KBM-7 (cell line): ENCODE results near the gene CADPS.

ENCODE experiments used
- DNase-seq: peaks from one replicate; pipeline ENCODE4 v3.0.0-alpha.2; 2015
- in situ Hi-C: fragments of 300-500 bp; cut with MboI; formaldehyde crosslinking; loops from 2 replicates; pipeline ENCODE4 v1.14.3; 2020; ENCODE audit warnings: low sequenced_read_pairs, low pct_unique_long_range_greater_than_20kb, mixed read lengths

The CADPS gene

GRCh38 chr3:62761711-62762110 is 113.5 kb downstream of the CADPS start:
- in situ Hi-C loops: no loop called here
- DNase-seq: no peak

GRCh38 chr3:62761311-62761710 is 113.9 kb downstream of the CADPS start:
- in situ Hi-C loops: no loop called here
- DNase-seq: no peak

DNA sequence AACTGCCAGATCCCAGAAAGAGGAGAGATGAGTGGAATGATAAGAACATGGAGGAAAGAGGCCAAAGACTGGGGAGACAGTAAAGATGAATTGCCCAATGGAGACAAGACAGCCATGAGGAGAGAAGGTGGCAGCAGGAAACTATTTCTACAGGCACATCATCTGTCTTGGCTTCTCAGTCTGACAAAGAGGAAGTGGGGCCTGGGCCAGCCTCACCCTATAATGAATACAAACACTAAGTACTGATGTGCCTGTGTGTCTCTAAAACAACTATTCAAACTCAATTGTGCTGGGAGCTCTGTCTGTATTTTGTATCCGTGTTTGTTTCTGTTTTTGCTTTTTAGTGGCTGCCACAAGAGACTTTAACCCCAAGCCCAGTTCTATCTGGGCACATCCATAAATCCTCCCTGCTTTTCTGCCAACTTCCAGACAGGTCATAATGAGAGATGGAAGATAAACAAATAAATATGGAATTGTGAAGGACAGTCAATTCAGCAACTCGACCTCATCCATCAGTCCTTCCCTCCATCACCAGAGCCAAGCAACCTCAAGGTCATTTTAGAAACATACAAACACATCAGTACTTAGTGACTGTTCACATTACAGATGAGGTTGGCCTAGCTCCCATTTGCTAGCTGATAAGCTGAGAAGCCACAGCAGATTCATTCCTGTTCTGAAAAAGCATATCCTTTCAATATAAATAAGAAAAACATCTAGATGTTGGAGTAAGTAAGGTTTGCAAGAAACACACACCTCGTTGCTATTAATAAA is 116.7 kb downstream of the CADPS start:
- no peak for DNase-seq
- in situ Hi-C loops: no loop called here

- in situ Hi-C loops: no loop called here
- DNase-seq: no peak
These were observed 118.2 kb downstream of the CADPS start for GRCh38 chr3:62757045-62757444.

DNA sequence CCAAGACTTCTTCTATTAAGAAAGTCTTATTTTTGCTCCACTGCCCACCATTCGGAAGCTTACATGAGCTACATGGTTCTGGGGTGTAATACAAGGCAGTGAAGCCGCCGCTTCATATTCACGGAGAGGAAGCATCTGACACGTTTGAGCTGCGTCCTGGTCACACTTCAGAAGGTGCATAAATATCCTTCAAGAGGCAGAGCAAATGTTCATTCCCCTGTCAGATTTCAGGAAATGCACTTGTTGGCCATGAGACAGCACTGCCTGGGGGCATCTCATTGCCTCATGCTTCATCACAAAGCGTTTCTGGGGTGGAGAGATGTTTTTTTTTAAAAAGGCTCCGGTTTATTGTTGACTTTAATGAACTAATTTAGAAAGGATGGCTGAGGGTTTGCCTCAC is 119.9 kb downstream of the CADPS start:
- in situ Hi-C loops: no loop called here
- no peak for DNase-seq

DNA sequence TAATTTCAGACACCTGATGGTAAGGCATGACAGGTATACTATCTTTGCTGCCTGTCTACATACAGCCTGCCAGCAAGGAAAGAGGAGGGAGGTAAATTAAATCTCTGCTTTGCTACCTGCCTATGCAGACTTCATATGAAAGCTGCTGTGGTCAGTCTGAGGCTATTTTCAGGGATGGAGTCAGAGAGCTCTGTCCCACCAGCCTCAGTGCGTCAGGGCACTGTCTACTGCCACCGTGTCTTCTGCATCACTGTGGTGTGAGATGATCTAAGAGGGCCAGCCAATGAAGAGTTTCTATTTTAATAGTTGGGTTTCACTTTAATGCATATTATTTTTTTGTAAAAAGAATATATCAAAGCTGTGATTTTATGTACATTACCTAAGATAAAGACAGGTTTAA is 125.6 kb downstream of the CADPS start:
- DNase-seq: no peak
- in situ Hi-C loops: no loop called here

GRCh38 chr3:62749130-62749529 is 126.1 kb downstream of the CADPS start:
- in situ Hi-C loops: no loop called here

GRCh38 chr3:62737449-62737848 is 137.8 kb downstream of the CADPS start:
- no peak for DNase-seq
- in situ Hi-C loops: no loop called here

More at GRCh38 chr3:62749130-62749529, 126.1 kb downstream of the CADPS start:
- DNase-seq: no peak

DNA sequence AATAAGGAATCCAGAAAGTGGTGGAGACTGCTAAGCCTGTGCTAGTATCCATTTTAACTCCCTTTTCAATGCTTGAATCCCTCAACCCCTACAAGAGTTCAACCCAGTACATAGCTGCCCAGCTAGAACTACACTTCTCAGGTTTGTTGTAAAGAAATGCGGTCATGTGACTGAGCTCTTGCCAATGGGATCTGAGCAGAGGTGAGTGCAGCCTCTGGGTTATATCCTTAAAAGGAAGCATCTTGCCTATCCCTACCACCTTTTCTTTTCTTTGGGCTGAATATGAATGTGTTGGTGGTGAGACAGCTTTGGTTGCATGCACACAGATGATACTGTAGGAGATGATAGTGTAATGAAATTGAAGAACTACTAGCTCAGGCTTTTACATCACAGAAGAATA is 139.7 kb downstream of the CADPS start:
- no peak for DNase-seq
- in situ Hi-C loops: no loop called here

- in situ Hi-C loops: no loop called here
- DNase-seq: no peak
These were observed 142.9 kb downstream of the CADPS start for GRCh38 chr3:62732183-62732904.

- in situ Hi-C loops: no loop called here
These were observed 147.2 kb downstream of the CADPS start for GRCh38 chr3:62727981-62728380.

DNA sequence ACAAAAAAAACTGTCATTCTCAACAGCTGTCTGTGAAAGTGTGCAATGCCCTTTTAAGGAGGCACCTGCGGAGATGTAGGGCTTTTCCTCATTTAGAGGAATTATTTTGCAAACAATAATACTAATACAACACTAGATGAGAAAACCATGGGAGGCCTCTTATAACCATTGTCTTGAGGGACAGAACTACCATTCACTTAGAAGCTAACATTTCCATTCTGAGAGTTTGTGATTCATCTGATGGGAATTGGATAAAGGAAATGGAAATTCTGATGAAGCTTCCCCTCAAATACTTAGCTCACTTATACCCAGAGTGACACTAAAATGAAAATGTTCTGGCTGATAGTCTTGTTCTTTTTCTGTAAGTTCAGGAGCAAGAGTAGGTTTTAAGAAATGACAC is 147.7 kb downstream of the CADPS start:
- in situ Hi-C loops: no loop called here
- no peak for DNase-seq

More at GRCh38 chr3:62727981-62728380, 147.2 kb downstream of the CADPS start:
- no peak for DNase-seq

GRCh38 chr3:62724503-62724902 is 150.7 kb downstream of the CADPS start:
- DNase-seq: no peak
- in situ Hi-C loops: no loop called here

- no peak for DNase-seq
- in situ Hi-C loops: no loop called here
These were observed 151.3 kb downstream of the CADPS start for GRCh38 chr3:62723914-62724217.

- in situ Hi-C loops: no loop called here
- no peak for DNase-seq
These were observed 151.9 kb downstream of the CADPS start for GRCh38 chr3:62723166-62723913.

DNA sequence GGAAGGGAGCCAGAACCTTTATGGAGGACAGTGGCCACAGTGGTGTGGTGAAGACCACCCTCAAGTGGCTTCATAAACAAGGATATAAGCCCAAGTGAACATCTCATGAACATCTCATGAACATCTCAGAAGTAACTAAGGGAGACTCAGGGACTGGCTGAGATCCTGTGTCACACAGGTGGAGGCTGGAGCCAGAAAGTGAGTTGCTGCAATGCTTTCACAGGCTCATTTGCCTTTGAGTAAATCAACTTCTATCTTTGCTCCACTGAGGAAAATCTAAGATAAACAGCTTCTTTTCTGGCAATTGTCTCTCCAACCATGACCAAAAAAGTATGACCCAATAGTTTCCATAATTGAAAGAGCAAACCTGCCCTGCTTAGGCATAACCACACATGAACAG is 152.9 kb downstream of the CADPS start:
- in situ Hi-C loops: no loop called here
- DNase-seq: no peak

DNA sequence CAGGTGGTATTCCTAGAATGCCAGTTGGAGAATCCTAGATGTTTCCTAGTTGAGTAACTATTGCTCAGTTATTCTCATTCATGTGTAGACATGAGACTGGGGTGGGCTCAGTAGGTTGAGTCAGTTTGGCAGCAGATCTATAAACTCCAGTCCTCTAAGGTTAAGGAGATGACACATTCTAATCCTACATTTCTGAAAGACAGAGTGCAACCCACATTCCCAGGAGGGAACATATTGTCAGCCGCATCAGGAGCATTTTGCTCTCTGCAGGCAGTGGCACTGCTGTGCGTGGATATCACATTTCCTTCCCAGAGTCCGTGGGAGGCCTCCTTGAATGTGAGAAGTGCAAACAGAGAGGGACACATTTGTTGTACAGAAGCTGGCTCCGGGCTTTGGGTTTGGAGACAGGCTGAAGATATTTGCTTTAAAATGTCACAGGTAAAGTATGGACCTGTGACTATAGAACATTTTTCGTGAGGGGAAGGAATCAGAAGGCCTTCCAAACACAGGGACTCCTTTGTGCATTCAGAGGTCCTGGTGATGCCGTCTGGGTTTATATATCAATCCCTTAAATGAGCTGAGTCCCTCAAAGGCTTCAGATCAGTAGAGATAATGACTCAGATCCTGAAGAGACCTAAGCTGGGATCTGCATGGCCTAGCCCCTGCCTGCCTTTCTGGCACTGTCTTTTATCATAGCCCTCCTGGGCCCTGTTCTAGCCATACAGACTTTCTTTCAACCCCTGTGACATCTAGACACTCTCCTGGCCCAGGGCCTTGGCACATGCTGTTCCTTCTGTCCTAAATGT is 156.5 kb downstream of the CADPS start:
- in situ Hi-C loops: no loop called here
- DNase-seq: no peak

DNA sequence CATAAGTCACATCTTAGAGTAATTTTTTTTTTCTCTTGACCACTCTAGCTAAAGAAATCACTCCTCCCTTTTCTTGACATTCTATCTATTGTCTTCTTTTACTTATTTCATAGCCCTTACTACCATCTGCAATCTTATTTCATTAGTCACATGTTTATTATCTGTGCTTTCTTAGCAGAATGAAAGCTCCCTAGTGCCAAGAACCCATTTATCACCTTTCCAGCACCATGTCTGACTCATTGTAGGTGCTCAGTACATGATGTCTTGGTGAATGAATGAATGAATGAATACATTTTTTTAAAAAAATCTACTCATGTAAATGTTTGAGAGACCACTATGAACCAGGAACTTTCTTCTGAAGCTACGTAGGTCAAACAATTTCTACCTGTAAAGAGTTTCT is 157.2 kb downstream of the CADPS start:
- in situ Hi-C loops: no loop called here
- DNase-seq: no peak

GRCh38 chr3:62712746-62713145 is 162.5 kb downstream of the CADPS start:
- no peak for DNase-seq
- in situ Hi-C loops: no loop called here
